ENCODE results near the gene SLC22A15. TPM values are rescaled to one million over a fixed set of nuclear protein-coding genes. Genes with fewer than 3 reads are reported as not detected.

SLC22A15 gene
- total RNA-seq, result 10.5 and 19.5 TPM in 2 replicates

DNA sequence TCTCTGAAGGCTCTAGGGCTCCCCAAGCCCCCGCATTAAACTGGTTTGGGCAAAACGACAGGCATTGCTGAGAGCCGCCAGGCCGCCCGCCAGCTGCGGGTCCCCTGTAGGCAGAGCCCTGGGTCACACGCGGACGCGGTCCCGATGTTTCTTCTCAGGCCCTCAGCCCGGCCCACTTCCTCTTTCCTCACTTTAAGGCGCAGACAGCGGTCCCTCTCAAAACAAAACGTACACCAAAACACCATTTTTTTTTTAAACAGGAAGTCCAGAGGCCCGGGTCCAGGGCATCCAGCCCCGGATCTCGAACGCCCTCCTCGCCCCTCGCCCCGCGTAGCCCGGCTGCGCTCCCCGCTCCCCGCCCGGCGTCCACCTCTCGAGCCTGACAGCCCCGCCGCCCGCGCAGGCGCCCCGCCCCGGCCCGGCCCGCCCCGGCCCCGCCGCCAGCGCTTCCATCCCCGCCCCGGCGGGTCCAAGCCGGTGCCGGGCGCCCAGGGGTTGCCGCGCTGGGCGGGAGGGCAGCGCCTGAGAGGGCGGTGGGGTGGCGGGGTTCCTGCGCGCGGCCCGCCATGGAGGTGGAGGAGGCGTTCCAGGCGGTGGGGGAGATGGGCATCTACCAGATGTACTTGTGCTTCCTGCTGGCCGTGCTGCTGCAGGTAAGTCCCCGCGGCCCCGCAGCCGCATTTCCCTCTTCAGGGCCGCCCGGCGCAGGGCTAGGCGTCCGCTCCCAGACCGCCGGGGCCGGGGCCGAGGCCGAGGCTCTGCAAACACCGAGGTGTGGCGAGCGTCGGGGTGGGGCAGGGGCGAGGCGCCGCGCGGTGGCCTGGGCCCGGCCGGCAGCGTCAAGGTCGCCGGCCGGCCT is at the start of gene SLC22A15:
Gene SLC22A15, plus strand, starts transcription at position 452 of the 859 bp plus-strand sequence. Its CDS starts 115 bp downstream, at position 567.

DNA sequence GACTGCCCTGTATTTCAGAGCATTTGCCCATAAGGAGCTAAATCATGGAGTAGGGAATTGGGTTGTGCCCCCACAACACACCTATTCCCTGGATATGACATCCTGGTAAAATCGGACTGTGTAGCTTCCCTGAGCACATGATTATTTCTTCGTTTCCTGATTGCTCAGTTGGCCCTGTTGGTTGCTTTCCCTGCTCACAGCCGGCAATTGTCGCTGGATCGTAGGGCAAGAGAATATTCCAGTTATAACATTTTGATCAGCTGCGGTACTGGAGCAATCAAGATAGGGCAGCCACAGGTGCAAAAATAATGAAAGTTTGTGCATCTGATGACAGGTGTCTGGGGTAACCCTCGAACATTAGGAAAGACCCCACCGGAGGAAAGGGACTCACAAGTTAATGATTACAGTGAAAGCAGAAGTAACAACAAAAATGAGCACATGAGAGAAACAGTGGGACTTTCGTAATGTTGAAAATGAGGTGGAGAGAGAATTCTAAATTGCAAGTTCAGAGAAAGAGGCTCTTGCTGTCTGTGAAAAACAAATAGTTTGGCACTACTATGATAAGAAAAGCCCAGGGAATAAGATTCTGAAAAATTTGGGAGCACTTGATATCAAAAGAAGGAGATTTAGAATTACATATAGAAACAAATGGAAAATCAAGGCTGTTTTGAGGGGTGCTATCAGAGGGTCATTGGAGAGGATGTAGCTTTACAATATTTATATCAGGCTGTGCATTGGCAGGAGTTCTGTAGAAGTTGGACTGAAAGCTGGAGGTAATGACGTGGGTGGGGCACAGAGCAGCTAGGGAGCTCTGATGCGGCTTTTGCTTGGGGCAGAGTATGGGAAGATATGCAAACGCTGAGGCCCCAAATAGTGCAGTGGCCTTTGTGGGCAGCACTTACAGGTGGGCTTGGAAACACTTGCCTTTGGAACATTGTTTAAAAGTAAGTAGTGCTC is 134.5 kb downstream of the SLC22A15 start, which contains the start of gene MAB21L3:
Gene MAB21L3, plus strand, starts transcription at position 833 of the 957 bp plus-strand sequence. CDS start 1,217 bp downstream, outside the sequence.

Other genes starting within 250 kb of the SLC22A15 start
- not detected in 2 replicates for gene CASQ2, start 207.8 kb upstream of the SLC22A15 start, total RNA-seq
- gene NHLH2, start 135.4 kb upstream of the SLC22A15 start, total RNA-seq, result not detected in 2 replicates
- gene MAB21L3, start 134.9 kb downstream of the SLC22A15 start, total RNA-seq, result 0.11 and 0.26 TPM in 2 replicates